Activated CD8-positive, alpha-beta memory T cell treated with anti-CD3 and anti-CD28 coated beads, Interleukin-2, amount 50 U/mL, for 24 hours (primary cell): ENCODE data around the gene SHISA6.

Source experiments
- DNase-seq: peaks from one replicate; pipeline ENCODE4 v3.0.0-alpha.2; 2020; ENCODE audit errors: extremely low read depth

The SHISA6 gene

GRCh38 chr17:11589716-11590115, 348.7 kb downstream of the SHISA6 start:
- no peak for DNase-seq

GRCh38 chr17:11598274-11599221, 357.5 kb downstream of the SHISA6 start, which contains the start of gene DNAH9:
Gene DNAH9, plus strand, starts transcription at chr17:11598470. Its CDS starts 29 bp downstream, at chr17:11598499.
- no peak for DNase-seq

GRCh38 chr17:11601661-11602060, 360.6 kb downstream of the SHISA6 start:
- no peak for DNase-seq

GRCh38 chr17:11608396-11608795, 367.4 kb downstream of the SHISA6 start:
- DNase-seq, result no peak

GRCh38 chr17:11610999-11611566, 370.1 kb downstream of the SHISA6 start:
- DNase-seq, result no peak

GRCh38 chr17:11612956-11613355, 371.9 kb downstream of the SHISA6 start:
- DNase-seq, result no peak
